ENCODE measurements around the gene EXT2.
A peak's percentile ranks its signal among the peaks of the same experiment; 100 is the strongest.

EXT2 gene

GRCh38 chr11:44158384-44158783 lies 62.9 kb downstream of the EXT2 start:
- no peak for DNase-seq (ENCODE audit: low read depth in 1 of 2, low spot score in 1 of 2)
- no peak for TF ChIP-seq SPI1 (IDR thresholded peaks at IDR 0.05; ENCODE audit: borderline replicate concordance, low read depth)
- no peak for TF ChIP-seq GABPA (IDR thresholded peaks at IDR 0.05; ENCODE audit: low read depth)
- TF ChIP-seq POLR2AphosphoS5 (IDR thresholded peaks at IDR 0.05; ENCODE audit: low read depth) = no peak
- no peak overlapping the region for H3K4me3 ChIP-seq (replicated peaks; ENCODE audit: insufficient read depth, low read length)
- H3K27me3 ChIP-seq (ENCODE audit: insufficient read depth, poor library complexity, severe bottlenecking) = no peaks in the 10 kb centered on the region
- no peak overlapping the region for H3K27ac ChIP-seq (replicated peaks)

GRCh38 chr11:44159848-44160721 lies 64.6 kb downstream of the EXT2 start:
- TF ChIP-seq GABPA (IDR thresholded peaks at IDR 0.05; ENCODE audit: low read depth) (no peak), CTCF (IDR thresholded peaks at IDR 0.05; ENCODE audit: insufficient read depth, low read length) (no peak), POLR2AphosphoS5 (IDR thresholded peaks at IDR 0.05; ENCODE audit: low read depth) (no peak), REST (IDR thresholded peaks at IDR 0.05; ENCODE audit: insufficient replicate concordance, low read depth) (no peak)
- no peak for DNase-seq (ENCODE audit: low read depth in 1 of 2, low spot score in 1 of 2)
- Histone ChIP-seq H3K27ac (replicated peaks) (no peak overlapping the region), H3K27me3 (ENCODE audit: insufficient read depth, poor library complexity, severe bottlenecking) (no peaks in the 10 kb centered on the region), H3K4me3 (replicated peaks; ENCODE audit: insufficient read depth, low read length) (no peak overlapping the region)

- no peak for TF ChIP-seq POLR2AphosphoS5 (IDR thresholded peaks at IDR 0.05; ENCODE audit: low read depth)
- TF ChIP-seq CTCF (IDR thresholded peaks at IDR 0.05; ENCODE audit: insufficient read depth, low read length) = no peak
- no peak for TF ChIP-seq GABPA (IDR thresholded peaks at IDR 0.05; ENCODE audit: low read depth)
- TF ChIP-seq REST (IDR thresholded peaks at IDR 0.05; ENCODE audit: insufficient replicate concordance, low read depth) = no peak
- TF ChIP-seq SPI1 (IDR thresholded peaks at IDR 0.05; ENCODE audit: borderline replicate concordance, low read depth) = no peak
- DNase-seq (ENCODE audit: low read depth in 1 of 2, low spot score in 1 of 2) = no peak
- Histone ChIP-seq H3K4me3 (replicated peaks; ENCODE audit: insufficient read depth, low read length) (no peak overlapping the region), H3K27ac (replicated peaks) (no peak overlapping the region), H3K27me3 (ENCODE audit: insufficient read depth, poor library complexity, severe bottlenecking) (no peaks in the 10 kb centered on the region)
These were observed 66.5 kb downstream of the EXT2 start for GRCh38 chr11:44162004-44162403.

- no peak overlapping the region for H3K27ac ChIP-seq (replicated peaks)
- H3K4me3 ChIP-seq (replicated peaks; ENCODE audit: insufficient read depth, low read length) = no peak overlapping the region
- TF ChIP-seq CTCF (IDR thresholded peaks at IDR 0.05; ENCODE audit: insufficient read depth, low read length) (no peak), SPI1 (IDR thresholded peaks at IDR 0.05; ENCODE audit: borderline replicate concordance, low read depth) (peak; percentile 7; the same call in 1 of the 2 replicates)
- H3K27me3 ChIP-seq (ENCODE audit: insufficient read depth, poor library complexity, severe bottlenecking) = no peaks in the 10 kb centered on the region
- DNase-seq (ENCODE audit: low read depth in 1 of 2, low spot score in 1 of 2) = no peak
These were observed 67.2 kb downstream of the EXT2 start for GRCh38 chr11:44162662-44163061.

Data from HL-60 (cell line).